ENCODE measurements around the gene DUSP5.
A peak's percentile ranks its signal among the peaks of the same experiment; 100 is the strongest.

The DUSP5 gene

DNA sequence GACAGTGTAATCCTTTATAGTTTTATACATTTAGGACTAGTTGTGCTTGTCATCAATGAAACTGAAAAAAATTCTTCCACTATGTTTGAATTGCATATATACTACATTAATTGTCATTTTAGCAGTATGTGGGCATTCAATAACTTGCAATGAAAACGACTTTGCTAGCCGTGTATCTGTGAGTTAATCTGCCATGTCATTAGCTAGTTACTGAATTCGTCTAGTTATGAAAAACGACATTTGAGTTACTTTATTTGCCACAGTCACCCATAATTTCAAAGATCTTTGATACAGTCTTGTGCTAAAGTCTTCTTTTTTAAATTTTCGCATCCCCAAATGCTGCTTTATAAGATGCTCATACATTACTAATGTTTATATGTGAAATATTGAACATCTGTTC is 51.5 kb downstream of the DUSP5 start:
- no peak for DNase-seq

- DNase-seq = no peak
These were observed 56.2 kb downstream of the DUSP5 start for GRCh38 chr10:110553905-110554304.

- no peak for DNase-seq
These were observed 58.6 kb downstream of the DUSP5 start for GRCh38 chr10:110556296-110556695.

DNA sequence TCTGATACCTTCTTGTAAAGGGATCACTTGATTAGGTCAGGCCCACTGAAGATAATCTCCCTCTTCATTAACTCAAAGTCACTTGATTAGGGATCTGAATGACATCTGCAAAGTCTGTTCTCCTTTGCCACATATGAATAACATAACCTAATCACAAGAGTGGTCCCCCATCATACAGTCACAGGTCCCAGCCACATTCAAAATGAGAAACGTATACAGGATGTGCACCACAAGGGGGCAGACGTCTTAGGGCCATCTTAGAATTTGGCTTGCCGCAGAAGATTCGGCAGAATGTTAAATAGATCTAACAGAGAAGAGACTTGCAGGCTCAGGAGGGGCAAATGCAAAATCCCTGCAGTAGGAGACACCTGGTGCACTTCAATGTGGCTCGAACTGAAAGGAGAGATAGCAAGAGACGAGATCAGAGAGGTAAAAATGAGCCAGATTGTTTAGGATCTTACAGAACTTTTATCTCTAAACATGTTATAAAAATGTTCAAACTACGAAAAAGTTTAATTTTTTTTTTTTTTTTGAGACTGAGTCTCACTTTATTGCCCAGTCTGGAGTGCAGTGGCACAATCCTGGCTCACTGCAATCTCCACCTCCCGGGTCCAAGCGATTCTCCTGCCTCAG is 59.4 kb downstream of the DUSP5 start:
- DNase-seq = peak; percentile 72

DNA sequence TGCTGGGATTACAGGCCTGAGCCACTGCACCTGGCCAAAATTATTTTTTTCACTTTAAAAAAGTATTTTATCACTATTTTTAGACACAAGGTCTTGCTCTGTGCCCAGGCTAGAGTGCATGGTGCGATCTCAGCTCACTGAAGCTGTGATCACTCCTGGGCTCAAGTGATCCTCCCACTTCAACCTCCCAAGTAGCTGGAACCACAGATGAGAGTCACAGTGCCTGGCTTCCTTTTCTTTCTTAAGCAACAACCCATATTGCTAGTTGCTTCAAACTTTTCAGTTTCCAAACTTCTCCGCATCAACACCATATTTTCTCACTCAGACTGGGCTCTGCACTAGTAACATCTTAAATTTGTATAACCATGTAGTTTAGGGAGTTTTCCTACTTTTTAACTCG is 60.3 kb downstream of the DUSP5 start:
- DNase-seq = no peak

DNA sequence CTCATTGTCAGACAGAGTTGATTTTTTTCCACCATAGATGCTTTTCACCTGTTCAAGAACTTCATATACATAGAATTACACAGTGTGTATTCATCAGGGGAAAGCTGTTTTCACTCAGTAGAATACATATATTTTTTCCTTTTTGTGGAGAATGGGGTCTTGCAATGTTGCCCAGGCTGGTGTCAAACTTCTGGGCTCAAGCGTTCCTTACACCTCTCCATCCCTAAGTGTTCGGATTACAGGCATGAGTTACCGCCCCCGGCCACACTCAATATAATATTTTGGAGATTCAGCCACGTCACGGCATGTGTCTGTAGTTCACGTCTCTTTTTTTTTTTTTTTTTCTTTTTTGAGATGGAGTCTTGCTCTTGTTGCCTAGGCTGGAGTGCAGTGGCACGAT is 62.3 kb downstream of the DUSP5 start:
- DNase-seq = no peak
